Common myeloid progenitor, CD34-positive (primary cell): ENCODE measurements around the gene KRTAP4-3. TPM values are rescaled to one million over a fixed set of nuclear protein-coding genes. Genes with fewer than 3 reads are reported as not detected.

ENCODE experiments used
- CTCF ChIA-PET: fragments of 350-600 bp; sonication (Branson Sonifier 250); formaldehyde crosslinking; loops from one replicate; lab custom pipeline; 2021; ENCODE audit warnings: antibody characterized with exemption; lab: Charles Lee
- POLR2A ChIA-PET: fragments of 350-600 bp; sonication (Branson Sonifier 250); formaldehyde crosslinking; loops from one replicate; lab custom pipeline; 2021; ENCODE audit warnings: antibody characterized with exemption; lab: Charles Lee
- DNase-seq, 3 donors: peaks; one replicate each; pipeline versions ENCODE4 v3.0.0 to v3.0.0-alpha.2; 2013
- H3K27ac ChIP-seq, 2 experiments: 1 replicate in 1 of 2; 2 replicates in 1 of 2; pipeline ENCODE4 v1.7.0; 2013; ENCODE audit warnings: inconsistent platforms in 2 of 2, low read length in 2 of 2, mild to moderate bottlenecking in 2 of 2, low read depth in 1 of 2, moderate library complexity in 1 of 2; ENCODE audit not compliant: severe bottlenecking in 2 of 2, insufficient read depth in 1 of 2, poor library complexity in 1 of 2
- H3K27me3 ChIP-seq, 5 experiments: replicated peaks in 2 of 5; 1 replicate in 3 of 5; 2 replicates in 2 of 5; pipeline versions ENCODE4 v1.6.1 to v1.7.0; 2013; ENCODE audit warnings: low read length in 4 of 5, mild to moderate bottlenecking in 2 of 5, moderate library complexity in 2 of 5, inconsistent platforms in 1 of 5; ENCODE audit not compliant: insufficient read depth in 5 of 5, control insufficient read depth in 4 of 5
- H3K36me3 ChIP-seq, 4 experiments: 1 replicate in 2 of 4; 2 replicates in 2 of 4; pipeline versions ENCODE4 v1.6.1 to v1.7.0; 2013; ENCODE audit warnings: low read length in 3 of 4, control low read depth in 1 of 4, mild to moderate bottlenecking in 1 of 4; ENCODE audit not compliant: control insufficient read depth in 4 of 4, insufficient read depth in 4 of 4
- H3K4me1 ChIP-seq, 4 experiments: 1 replicate in 3 of 4; 2 replicates in 1 of 4; pipeline versions ENCODE4 v1.6.1 to v1.7.1; 2013; ENCODE audit warnings: low read length in 3 of 4, mild to moderate bottlenecking in 3 of 4, control low read depth in 1 of 4, inconsistent platforms in 1 of 4, moderate library complexity in 1 of 4; ENCODE audit not compliant: control insufficient read depth in 4 of 4, insufficient read depth in 4 of 4; ENCODE audit errors: control extremely low read depth in 1 of 4
- H3K4me3 ChIP-seq, 7 experiments: 1 replicate in 4 of 7; 2 replicates in 3 of 7; pipeline versions ENCODE4 v1.5.1 to v1.7.0; 2013; ENCODE audit warnings: mild to moderate bottlenecking in 7 of 7, low read length in 6 of 7, moderate library complexity in 6 of 7, inconsistent platforms in 2 of 7, low read depth in 2 of 7, control low read depth in 1 of 7; ENCODE audit not compliant: insufficient read depth in 4 of 7, control insufficient read depth in 1 of 7; ENCODE audit errors: extremely low read depth in 1 of 7
- H3K9me3 ChIP-seq, 5 experiments: 1 replicate in 4 of 5; 2 replicates in 1 of 5; pipeline versions ENCODE4 v1.6.1 to v1.7.1; 2013; ENCODE audit warnings: low read length in 4 of 5, mild to moderate bottlenecking in 2 of 5, inconsistent platforms in 1 of 5, low read depth in 1 of 5, moderate library complexity in 1 of 5; ENCODE audit not compliant: control insufficient read depth in 4 of 5, insufficient read depth in 2 of 5; ENCODE audit errors: control extremely low read depth in 1 of 5
- whole genome bisulfite sequencing: methylation state at CpG from one replicate; pipeline ENCODE4 v1.1.5; 2013; ENCODE audit not compliant: insufficient coverage; 5-methylcytosine and 5-hydroxymethylcytosine counted together
- polyA plus RNA-seq: library from polyadenylated mRNA; unstranded; fragments of 120-200 nt; gene quantifications from one replicate; pipeline ENCODE4 v1.2.1, GENCODE V29; 2013

KRTAP4-3 gene
- polyA plus RNA-seq: not detected

DNA sequence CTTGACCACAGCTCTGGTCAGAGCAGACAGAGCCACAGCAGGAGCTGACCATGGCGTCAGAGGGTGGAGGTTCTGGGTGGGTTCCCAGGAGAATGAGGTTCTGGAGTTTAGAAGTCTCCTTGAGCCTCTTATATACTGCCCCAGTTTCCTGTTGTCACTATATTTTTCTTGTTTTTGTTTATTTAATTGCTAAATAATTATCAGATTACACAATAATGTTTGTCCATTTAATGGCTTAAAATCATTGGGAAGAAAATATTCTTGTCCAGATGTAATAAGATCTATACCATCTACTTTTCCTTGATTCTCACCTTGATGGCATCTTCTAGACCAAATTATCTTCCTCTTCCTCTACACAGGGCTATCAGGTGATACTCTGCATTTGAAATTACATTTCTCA is at the start of gene KRTAP4-3:
Gene KRTAP4-3 (minus strand): TSS at position 101 of the 400 bp plus-strand sequence. CDS start 49 bp downstream, at position 52.
- H3K36me3 ChIP-seq: no peaks in the 10 kb centered on the region
- ChIA-PET POLR2A (no interaction called here), CTCF (no interaction called here)
- no peak within 1 kb of the TSS for H3K27ac ChIP-seq
- no CpG with 5 or more reads among the region's 1 CpG for WGBS
- H3K27me3 ChIP-seq: no peaks in the 10 kb centered on the region
- no peak for DNase-seq
- H3K4me1 ChIP-seq: no peaks in the 10 kb centered on the region
- H3K4me3 ChIP-seq: no peak within 1 kb of the TSS
- peaks cover 0 to 1% (median 0%) of the 10 kb centered on the region in 5 experiments for H3K9me3 ChIP-seq

- H3K27ac ChIP-seq: no peak overlapping the region
- whole genome bisulfite sequencing: no CpG with 5 or more reads among the region's 1 CpG
- no peak overlapping the region for H3K4me3 ChIP-seq
- no peaks in the 10 kb centered on the region for H3K4me1 ChIP-seq
- H3K36me3 ChIP-seq: no peaks in the 10 kb centered on the region
- H3K27me3 ChIP-seq: no peaks in the 10 kb centered on the region
- DNase-seq: no peak
- POLR2A ChIA-PET: no interaction called here
- no peaks in the 10 kb centered on the region for H3K9me3 ChIP-seq
- CTCF ChIA-PET: no interaction called here
Observed at GRCh38 chr17:41215681-41216080, 47.7 kb upstream of the KRTAP4-3 start.

- POLR2A ChIA-PET: no interaction called here
- no peaks in the 10 kb centered on the region for H3K36me3 ChIP-seq
- no peak for DNase-seq
Observed at GRCh38 chr17:41212524-41213169, 44.6 kb upstream of the KRTAP4-3 start.

GRCh38 chr17:41211845-41212466 is 43.9 kb upstream of the KRTAP4-3 start:
- CTCF ChIA-PET: no interaction called here
- H3K9me3 ChIP-seq: peaks cover 0 to 1% (median 0%) of the 10 kb centered on the region in 5 experiments
- H3K27me3 ChIP-seq: peaks cover 0 to 5% (median 0%) of the 10 kb centered on the region in 5 experiments
- H3K36me3 ChIP-seq: no peaks in the 10 kb centered on the region
- POLR2A ChIA-PET: no interaction called here
- H3K27ac ChIP-seq: no peak overlapping the region
- WGBS: 100% methylated on average over 1 of the region's 1 CpG
- peak in 1 of 3 donors; percentile 6 for DNase-seq
- H3K4me1 ChIP-seq: no peaks in the 10 kb centered on the region
- no peak overlapping the region for H3K4me3 ChIP-seq

More at GRCh38 chr17:41212524-41213169, 44.6 kb upstream of the KRTAP4-3 start:
- 88% methylated on average over 7 of the region's 7 CpGs for WGBS
- CTCF ChIA-PET: no interaction called here
- peaks cover 0 to 5% (median 0%) of the 10 kb centered on the region in 5 experiments for H3K27me3 ChIP-seq
- peaks cover 0 to 1% (median 0%) of the 10 kb centered on the region in 5 experiments for H3K9me3 ChIP-seq
- H3K4me1 ChIP-seq: no peaks in the 10 kb centered on the region
- H3K4me3 ChIP-seq: no peak overlapping the region
- no peak overlapping the region for H3K27ac ChIP-seq

GRCh38 chr17:41199421-41200078 is 31.5 kb upstream of the KRTAP4-3 start:
- H3K4me3 ChIP-seq: no peak overlapping the region
- no peaks in the 10 kb centered on the region for H3K4me1 ChIP-seq
- no peak for DNase-seq
- POLR2A ChIA-PET: no interaction called here
- WGBS: 94% methylated on average over 3 of the region's 5 CpGs
- H3K27me3 ChIP-seq: no peaks in the 10 kb centered on the region
- no peak overlapping the region for H3K27ac ChIP-seq
- CTCF ChIA-PET: no interaction called here
- H3K36me3 ChIP-seq: no peaks in the 10 kb centered on the region
- peaks cover 0 to 2% (median 0%) of the 10 kb centered on the region in 5 experiments for H3K9me3 ChIP-seq

- Histone ChIP-seq H3K36me3 (no peaks in the 10 kb centered on the region), H3K4me1 (no peaks in the 10 kb centered on the region), H3K27me3 (no peaks in the 10 kb centered on the region), H3K27ac (no peak overlapping the region), H3K4me3 (no peak overlapping the region), H3K9me3 (peaks cover 0 to 2% (median 0%) of the 10 kb centered on the region in 5 experiments)
- DNase-seq: no peak
- CTCF ChIA-PET: no interaction called here
- no CpG with 5 or more reads among the region's 1 CpG for WGBS
- POLR2A ChIA-PET: no interaction called here
Observed at GRCh38 chr17:41196068-41196467, 28.0 kb upstream of the KRTAP4-3 start.

DNA sequence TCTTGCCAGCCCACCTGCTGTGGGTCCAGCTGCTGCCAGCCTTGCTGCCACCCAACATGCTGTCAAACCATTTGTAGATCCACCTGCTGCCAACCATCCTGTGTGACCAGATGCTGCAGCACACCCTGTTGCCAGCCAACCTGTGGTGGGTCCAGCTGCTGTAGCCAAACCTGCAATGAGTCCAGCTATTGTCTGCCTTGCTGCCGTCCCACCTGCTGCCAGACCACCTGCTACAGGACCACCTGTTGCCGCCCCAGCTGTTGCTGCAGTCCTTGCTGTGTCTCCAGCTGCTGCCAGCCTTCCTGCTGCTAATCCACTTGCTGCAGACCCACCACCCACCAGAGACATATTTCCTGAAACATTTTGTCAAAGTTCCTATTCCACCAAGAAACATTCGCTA is 22.3 kb upstream of the KRTAP4-3 start:
- H3K36me3 ChIP-seq: no peaks in the 10 kb centered on the region
- 76% methylated on average over 3 of the region's 3 CpGs for WGBS
- H3K4me3 ChIP-seq: no peak overlapping the region
- H3K4me1 ChIP-seq: no peaks in the 10 kb centered on the region
- POLR2A ChIA-PET: no interaction called here
- no peak for DNase-seq
- CTCF ChIA-PET: no interaction called here
- no peaks in the 10 kb centered on the region for H3K9me3 ChIP-seq
- H3K27me3 ChIP-seq: peaks cover 0 to 4% (median 2%) of the 10 kb centered on the region in 5 experiments
- no peak overlapping the region for H3K27ac ChIP-seq
